GM23338 (cell line): Measurements from ENCODE around the gene C19orf25. TPM values are rescaled to one million over a fixed set of nuclear protein-coding genes. Genes with fewer than 3 reads are reported as not detected.

Experiments used
- ATAC-seq: fragments of 200-7000 bp; cut with Tn5 transposase; 3 replicates; pipeline ENCODE4 v1.9.1; 2020
- DNase-seq: peaks from one replicate; pipeline ENCODE4 v3.0.0-alpha.2; 2015; ENCODE audit warnings: low spot score
- H2AFZ ChIP-seq: fragments of 200-600 bp; sonication (generic); 2 replicates; pipeline ENCODE4 v1.8.0; 2016; ENCODE audit warnings: antibody characterized with exemption, mild to moderate bottlenecking, moderate library complexity
- H3F3A ChIP-seq: fragments of 200-600 bp; sonication (generic); replicated peaks from 2 replicates; pipeline ENCODE4 v1.8.0; 2017; ENCODE audit warnings: antibody characterized with exemption, mixed run types, low read depth
- H3K27ac ChIP-seq: fragments of 200-600 bp; sonication (generic); 2 replicates; pipeline ENCODE4 v1.6.1; 2016; ENCODE audit warnings: low read depth
- H3K27me3 ChIP-seq: fragments of 200-600 bp; sonication (generic); 2 replicates; pipeline ENCODE4 v1.8.0; 2016; ENCODE audit warnings: mild to moderate bottlenecking, mixed run types, moderate library complexity; ENCODE audit not compliant: insufficient read depth
- H3K36me3 ChIP-seq: fragments of 200-600 bp; sonication (generic); 2 replicates; pipeline ENCODE4 v1.8.0; 2016; ENCODE audit warnings: mild to moderate bottlenecking; ENCODE audit not compliant: insufficient read depth
- H3K4me1 ChIP-seq: fragments of 200-600 bp; sonication (generic); 2 replicates; pipeline ENCODE4 v1.8.0; 2016; ENCODE audit warnings: mild to moderate bottlenecking, moderate library complexity; ENCODE audit not compliant: insufficient read depth
- H3K4me2 ChIP-seq: fragments of 200-600 bp; sonication (generic); 2 replicates; pipeline ENCODE4 v1.7.1; 2017; ENCODE audit warnings: mixed run types
- H3K4me3 ChIP-seq: fragments of 200-600 bp; sonication (generic); 2 replicates; pipeline ENCODE4 v1.6.1; 2016; ENCODE audit warnings: mixed run types
- H3K79me2 ChIP-seq: fragments of 200-600 bp; sonication (generic); replicated peaks from 2 replicates; pipeline ENCODE4 v1.8.0; 2017; ENCODE audit warnings: mild to moderate bottlenecking; ENCODE audit not compliant: insufficient read depth
- H3K9me2 ChIP-seq: fragments of 200-600 bp; sonication (generic); 2 replicates; pipeline ENCODE4 v1.8.0; 2017; ENCODE audit not compliant: insufficient read depth
- H4K20me1 ChIP-seq: fragments of 200-600 bp; sonication (generic); replicated peaks from 2 replicates; pipeline ENCODE4 v1.8.0; 2017; ENCODE audit warnings: mild to moderate bottlenecking; ENCODE audit not compliant: insufficient read depth
- H3K27ac Mint-ChIP-seq: 2 replicates; pipeline ENCODE4 v1.8.0; 2020; ENCODE audit warnings: inconsistent platforms, mild to moderate bottlenecking, moderate library complexity, mixed read lengths
- H3K27me3 Mint-ChIP-seq: 3 replicates; pipeline ENCODE4 v1.8.0; 2022; ENCODE audit warnings: low read depth, mild to moderate bottlenecking, moderate library complexity, mixed read lengths, inconsistent platforms; ENCODE audit not compliant: insufficient read depth, poor library complexity
- H3K36me3 Mint-ChIP-seq: 3 replicates; pipeline ENCODE4 v1.8.0; 2021; ENCODE audit warnings: low read depth, mild to moderate bottlenecking, inconsistent platforms, moderate library complexity, mixed read lengths
- H3K4me1 Mint-ChIP-seq: 3 replicates; pipeline ENCODE4 v1.8.0; 2020; ENCODE audit warnings: mild to moderate bottlenecking, inconsistent platforms, mixed read lengths
- H3K4me3 Mint-ChIP-seq: 3 replicates; pipeline ENCODE4 v1.8.0; 2021; ENCODE audit warnings: moderate library complexity, mild to moderate bottlenecking, inconsistent platforms, mixed read lengths
- H3K9me3 Mint-ChIP-seq: 3 replicates; pipeline ENCODE4 v1.8.0; 2020; ENCODE audit warnings: moderate library complexity, mild to moderate bottlenecking, inconsistent platforms, mixed read lengths
- CREB1 ChIP-seq: fragments of 250-450 bp; sonication (Bioruptor Pico); IDR thresholded peaks from 2 replicates; pipeline ENCODE4 v1.5.0; 2020; ENCODE audit warnings: low read depth, mild to moderate bottlenecking, moderate library complexity
- EZH2 ChIP-seq: fragments of 200-600 bp; sonication (generic); IDR thresholded peaks from one replicate; pipeline ENCODE4 v1.8.0; 2017; ENCODE audit warnings: antibody characterized with exemption, mild to moderate bottlenecking, low read depth; ENCODE audit not compliant: unreplicated experiment
- EZH2phosphoT487 ChIP-seq: fragments of 200-600 bp; sonication (generic); IDR thresholded peaks from one replicate; pipeline ENCODE4 v1.8.1; 2018; ENCODE audit warnings: antibody characterized with exemption; ENCODE audit not compliant: unreplicated experiment
- NANOG ChIP-seq: IDR thresholded peaks from 2 replicates; pipeline ENCODE4 v1.6.1; 2016; ENCODE audit warnings: antibody characterized with exemption, borderline replicate concordance
- POLR2AphosphoS5 ChIP-seq: IDR thresholded peaks from 2 replicates; pipeline ENCODE4 v1.6.1; 2016; ENCODE audit warnings: antibody characterized with exemption, low read depth
- STAT1 ChIP-seq: IDR thresholded peaks from one replicate; pipeline ENCODE4 v1.6.1; 2016; ENCODE audit warnings: antibody characterized with exemption; ENCODE audit not compliant: unreplicated experiment
- ZNF114 ChIP-seq: fragments of 250-450 bp; sonication (Bioruptor Pico); IDR thresholded peaks from 2 replicates; pipeline ENCODE4 v1.5.0; 2020; ENCODE audit warnings: mild to moderate bottlenecking, moderate library complexity
- ZNF331 ChIP-seq: fragments of 250-450 bp; sonication (Bioruptor Pico); IDR thresholded peaks from 2 replicates; pipeline ENCODE4 v1.5.0; 2020; ENCODE audit warnings: low read depth, mild to moderate bottlenecking, moderate library complexity
- polyA plus RNA-seq: library from polyadenylated mRNA; unstranded; fragments of >200 nt; fragmentation: Nextera tagmentation; extraction: Ambion mirVana; gene quantifications from 2 replicates; pipeline ENCODE4 v1.2.1, GENCODE V29; 2016
- total RNA-seq: library from RNA; depleted of rRNA; stranded (reverse); fragments of >200 nt; shearing (Covaris generic); gene quantifications from 2 replicates; pipeline ENCODE4 v1.2.3, GENCODE V29; 2014
- TF ChIP-seq, protein P1 (sequence below), 2 experiments: fragments of 200-600 bp in 1 of 2; sonication (generic) in 1 of 2; conservative IDR thresholded peaks; 2 replicates each; pipeline versions ENCODE4 v1.5.1 to v1.6.1; 2016 to 2017; ENCODE audit warnings: antibody characterized with exemption in 2 of 2, low read depth in 2 of 2, mild to moderate bottlenecking in 2 of 2, moderate library complexity in 1 of 2
- TF ChIP-seq, protein P2 (sequence below): IDR thresholded peaks from 2 replicates; pipeline ENCODE4 v1.6.1; 2016; ENCODE audit warnings: antibody characterized with exemption

The C19orf25 gene
- total and polyA plus RNA-seq, 2 experiments from 2014 or later = 43.5 to 61.1 TPM

DNA sequence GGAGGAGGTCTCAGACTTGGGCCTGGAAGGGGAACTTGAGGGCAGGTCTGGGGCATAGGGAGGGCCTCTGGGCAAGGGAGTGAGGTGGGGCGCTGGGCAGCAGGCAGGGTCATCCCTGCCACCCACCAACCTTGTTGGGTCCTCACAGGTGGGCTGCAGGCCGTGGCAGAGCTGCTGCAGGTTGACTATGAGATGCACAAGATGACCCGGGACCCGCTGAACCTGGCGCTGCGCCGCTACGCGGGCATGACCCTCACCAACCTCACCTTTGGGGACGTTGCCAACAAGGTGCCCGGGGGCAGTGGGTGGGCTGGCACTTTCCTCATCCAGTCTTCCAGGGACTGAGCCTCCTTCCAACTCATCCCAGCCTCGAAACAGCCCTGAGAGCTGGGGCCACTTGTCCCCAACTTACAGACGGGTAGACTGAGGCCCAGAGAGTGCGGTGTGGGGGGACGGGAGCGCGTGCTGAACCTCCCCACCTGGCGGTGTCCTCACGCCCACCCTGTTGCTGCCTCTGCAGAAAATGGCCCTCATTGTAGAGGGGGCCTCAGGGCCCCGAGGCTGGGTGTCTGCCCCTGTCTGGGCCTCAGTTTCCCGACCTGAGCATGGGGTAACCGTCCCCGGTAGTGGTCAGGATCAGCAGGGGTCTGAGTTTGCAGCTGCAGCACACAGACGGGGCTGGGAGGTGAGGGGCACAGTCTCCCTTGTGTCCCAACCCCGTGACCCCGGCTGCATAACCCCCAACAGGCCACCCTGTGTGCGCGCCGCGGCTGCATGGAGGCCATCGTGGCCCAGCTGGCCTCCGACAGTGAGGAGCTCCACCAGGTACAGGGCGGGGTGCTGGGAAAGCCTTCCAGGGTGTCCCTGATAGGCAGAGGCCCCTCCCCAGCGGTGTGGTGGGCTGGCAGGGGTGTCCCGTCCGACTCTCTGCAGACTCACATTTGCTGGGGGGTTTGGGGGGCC is 18.7 kb downstream of the C19orf25 start:
- H3K9me3 Mint-ChIP-seq = no peaks in the 10 kb centered on the region
- Histone ChIP-seq H3K9me2 (no peaks in the 10 kb centered on the region), H3K4me2 (no peak overlapping the region), H2AFZ (no peak overlapping the region), H3K27me3 (peaks cover 18% of the 10 kb centered on the region), H3F3A (peaks cover 7% of the 10 kb centered on the region; the same call in 1 of the 2 replicates), H3K79me2 (no peaks in the 10 kb centered on the region), H3K4me3 (no peak overlapping the region), H3K4me1 (no peaks in the 10 kb centered on the region), H4K20me1 (peaks cover 4% of the 10 kb centered on the region; the same call in 1 of the 2 replicates), H3K27ac (no peak overlapping the region), H3K36me3 (no peaks in the 10 kb centered on the region)
- no peak for DNase-seq
- no peak overlapping the region for H3K4me3 Mint-ChIP-seq
- H3K27me3 Mint-ChIP-seq = peaks cover 37% of the 10 kb centered on the region
- H3K36me3 Mint-ChIP-seq = peaks cover 7% of the 10 kb centered on the region; the same call in 2 of the 3 replicates
- H3K27ac Mint-ChIP-seq = no peak overlapping the region
- H3K4me1 Mint-ChIP-seq = peaks cover 6% of the 10 kb centered on the region; the same call in 2 of the 3 replicates
- ATAC-seq = no peak
- no peak for TF ChIP-seq CREB1
- TF ChIP-seq ZNF331 (CRISPR knock-in tag) = no peak
- TF ChIP-seq, protein P1, sequence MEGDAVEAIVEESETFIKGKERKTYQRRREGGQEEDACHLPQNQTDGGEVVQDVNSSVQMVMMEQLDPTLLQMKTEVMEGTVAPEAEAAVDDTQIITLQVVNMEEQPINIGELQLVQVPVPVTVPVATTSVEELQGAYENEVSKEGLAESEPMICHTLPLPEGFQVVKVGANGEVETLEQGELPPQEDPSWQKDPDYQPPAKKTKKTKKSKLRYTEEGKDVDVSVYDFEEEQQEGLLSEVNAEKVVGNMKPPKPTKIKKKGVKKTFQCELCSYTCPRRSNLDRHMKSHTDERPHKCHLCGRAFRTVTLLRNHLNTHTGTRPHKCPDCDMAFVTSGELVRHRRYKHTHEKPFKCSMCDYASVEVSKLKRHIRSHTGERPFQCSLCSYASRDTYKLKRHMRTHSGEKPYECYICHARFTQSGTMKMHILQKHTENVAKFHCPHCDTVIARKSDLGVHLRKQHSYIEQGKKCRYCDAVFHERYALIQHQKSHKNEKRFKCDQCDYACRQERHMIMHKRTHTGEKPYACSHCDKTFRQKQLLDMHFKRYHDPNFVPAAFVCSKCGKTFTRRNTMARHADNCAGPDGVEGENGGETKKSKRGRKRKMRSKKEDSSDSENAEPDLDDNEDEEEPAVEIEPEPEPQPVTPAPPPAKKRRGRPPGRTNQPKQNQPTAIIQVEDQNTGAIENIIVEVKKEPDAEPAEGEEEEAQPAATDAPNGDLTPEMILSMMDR (conservative IDR thresholded peaks at IDR 0.05; ENCODE audit: low read depth in 2 of 2) = no peak
- TF ChIP-seq EZH2phosphoT487 = no peak
- no peak for TF ChIP-seq POLR2AphosphoS5
- TF ChIP-seq, protein P2, sequence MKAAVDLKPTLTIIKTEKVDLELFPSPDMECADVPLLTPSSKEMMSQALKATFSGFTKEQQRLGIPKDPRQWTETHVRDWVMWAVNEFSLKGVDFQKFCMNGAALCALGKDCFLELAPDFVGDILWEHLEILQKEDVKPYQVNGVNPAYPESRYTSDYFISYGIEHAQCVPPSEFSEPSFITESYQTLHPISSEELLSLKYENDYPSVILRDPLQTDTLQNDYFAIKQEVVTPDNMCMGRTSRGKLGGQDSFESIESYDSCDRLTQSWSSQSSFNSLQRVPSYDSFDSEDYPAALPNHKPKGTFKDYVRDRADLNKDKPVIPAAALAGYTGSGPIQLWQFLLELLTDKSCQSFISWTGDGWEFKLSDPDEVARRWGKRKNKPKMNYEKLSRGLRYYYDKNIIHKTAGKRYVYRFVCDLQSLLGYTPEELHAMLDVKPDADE = no peak
- no peak for TF ChIP-seq NANOG
- TF ChIP-seq EZH2 = no peak
- no peak for TF ChIP-seq ZNF114 (CRISPR knock-in tag)
- TF ChIP-seq STAT1 = no peak

DNA sequence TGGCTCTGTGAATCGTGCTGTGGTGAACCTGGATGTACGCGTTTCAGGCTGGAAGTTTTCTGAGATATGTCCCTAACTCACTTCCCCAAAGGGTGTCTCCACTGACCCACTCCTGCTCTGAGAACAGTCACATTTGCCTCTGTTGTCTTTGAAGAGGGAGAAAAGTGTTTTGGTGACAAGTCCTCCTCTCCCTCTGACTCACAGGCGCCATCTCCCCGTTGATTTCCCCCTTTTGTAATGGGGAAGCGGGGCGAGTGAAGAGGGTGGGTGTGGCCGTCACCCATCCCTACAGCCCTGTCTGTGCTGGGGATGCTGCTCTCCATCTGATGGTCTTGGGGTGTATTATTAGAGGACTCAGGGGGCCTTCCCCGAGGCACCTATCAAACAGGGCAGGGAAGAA is 19.5 kb downstream of the C19orf25 start:
- Mint-ChIP-seq H3K4me1 (peaks cover 6% of the 10 kb centered on the region; the same call in 2 of the 3 replicates), H3K4me3 (no peak overlapping the region; the same call in 2 of the 3 replicates), H3K27me3 (peaks cover 31% of the 10 kb centered on the region), H3K27ac (no peak overlapping the region), H3K36me3 (peaks cover 7% of the 10 kb centered on the region; the same call in 2 of the 3 replicates), H3K9me3 (no peaks in the 10 kb centered on the region)
- ATAC-seq (no peak), DNase-seq (no peak)
- H3K79me2 ChIP-seq = no peaks in the 10 kb centered on the region
- peaks cover 5% of the 10 kb centered on the region; the same call in 1 of the 2 replicates for H3F3A ChIP-seq
- no peak for TF ChIP-seq EZH2
- H3K4me1 ChIP-seq = no peaks in the 10 kb centered on the region
- H3K4me3 ChIP-seq = no peak overlapping the region
- no peak overlapping the region for H3K4me2 ChIP-seq
- no peaks in the 10 kb centered on the region for H3K9me2 ChIP-seq
- no peak overlapping the region for H2AFZ ChIP-seq
- H4K20me1 ChIP-seq = peaks cover 4% of the 10 kb centered on the region; the same call in 1 of the 2 replicates
- no peaks in the 10 kb centered on the region for H3K36me3 ChIP-seq
- H3K27me3 ChIP-seq = peaks cover 10% of the 10 kb centered on the region
- H3K27ac ChIP-seq = no peak overlapping the region
